HepG2 (cell line): Measurements from ENCODE around the gene WDR41. TPM values are rescaled to one million over a fixed set of nuclear protein-coding genes. Genes with fewer than 3 reads are reported as not detected.

Experiments
- CREB3 ChIP-seq: sonication (generic); formaldehyde crosslinking; IDR thresholded peaks from 2 replicates; pipeline ENCODE4 v1.5.0; 2020; ENCODE audit warnings: missing genetic modification reagents
- GLI4 ChIP-seq: sonication (generic); formaldehyde crosslinking; IDR thresholded peaks from 2 replicates; pipeline ENCODE4 v1.5.1; 2020; ENCODE audit warnings: missing genetic modification reagents, mild to moderate bottlenecking, moderate library complexity, borderline replicate concordance
- HINFP ChIP-seq: sonication (generic); formaldehyde crosslinking; IDR thresholded peaks from 2 replicates; pipeline ENCODE4 v1.4.0; 2020; ENCODE audit warnings: low read depth, mild to moderate bottlenecking, missing genetic modification reagents
- HMG20A ChIP-seq: IDR thresholded peaks from 2 replicates; pipeline ENCODE4 v1.6.1; 2016; ENCODE audit warnings: borderline replicate concordance
- HNF4A ChIP-seq: sonication (generic); formaldehyde crosslinking; IDR thresholded peaks from 2 replicates; pipeline ENCODE4 v1.4.0; 2020; ENCODE audit warnings: missing genetic modification reagents
- KDM6A ChIP-seq: IDR thresholded peaks from 2 replicates; pipeline ENCODE4 v1.6.1; 2016; ENCODE audit warnings: low read depth
- MBD4 ChIP-seq: IDR thresholded peaks from 2 replicates; pipeline ENCODE4 v1.6.1; 2012; ENCODE audit warnings: low read length, inconsistent platforms, borderline replicate concordance
- MYPOP ChIP-seq: sonication (generic); formaldehyde crosslinking; IDR thresholded peaks from 2 replicates; pipeline ENCODE4 v1.8.1; 2023; ENCODE audit warnings: mild to moderate bottlenecking, moderate library complexity, missing genetic modification reagents
- NCOR1 ChIP-seq: fragments of 200-600 bp; sonication (generic); IDR thresholded peaks from 2 replicates; pipeline ENCODE4 v1.7.0; 2017; ENCODE audit warnings: antibody characterized with exemption, low read length, borderline replicate concordance
- NFIB ChIP-seq: sonication (generic); formaldehyde crosslinking; IDR thresholded peaks from 2 replicates; pipeline ENCODE4 v1.9.0; 2021; ENCODE audit warnings: missing genetic modification reagents, mild to moderate bottlenecking, borderline replicate concordance
- PBX2 ChIP-seq: IDR thresholded peaks from 2 replicates; pipeline ENCODE4 v1.6.1; 2016; ENCODE audit warnings: control low read depth
- POLR2AphosphoS5 ChIP-seq: IDR thresholded peaks from 2 replicates; pipeline ENCODE4 v1.6.1; 2012; ENCODE audit warnings: low read depth, low read length
- RELA ChIP-seq: sonication (generic); formaldehyde crosslinking; IDR thresholded peaks from 2 replicates; pipeline ENCODE4 v1.4.0; 2020; ENCODE audit warnings: missing genetic modification reagents
- RFXANK ChIP-seq: IDR thresholded peaks from 2 replicates; pipeline ENCODE4 v1.6.1; 2016
- SIX4 ChIP-seq: sonication (generic); formaldehyde crosslinking; IDR thresholded peaks from 2 replicates; pipeline ENCODE4 v1.4.0; 2020; ENCODE audit warnings: missing genetic modification reagents
- SMAD9 ChIP-seq: sonication (generic); formaldehyde crosslinking; IDR thresholded peaks from 2 replicates; pipeline ENCODE4 v1.5.1; 2020; ENCODE audit warnings: mild to moderate bottlenecking, missing genetic modification reagents
- SOX6 ChIP-seq, 2 experiments: fragments of 450-650 bp in 1 of 2; sonication (generic) in 1 of 2; formaldehyde crosslinking in 1 of 2; IDR thresholded peaks; 2 replicates each; pipeline versions ENCODE4 v1.4.0 to v1.6.1; 2017 to 2020; ENCODE audit warnings: antibody characterized with exemption in 1 of 2, mild to moderate bottlenecking in 1 of 2, missing genetic modification reagents in 1 of 2
- STAT5B ChIP-seq: sonication (generic); formaldehyde crosslinking; IDR thresholded peaks from 2 replicates; pipeline ENCODE4 v1.4.0; 2020; ENCODE audit warnings: missing genetic modification reagents
- THAP8 ChIP-seq: sonication (generic); formaldehyde crosslinking; IDR thresholded peaks from 2 replicates; pipeline ENCODE4 v1.5.1; 2020; ENCODE audit warnings: missing genetic modification reagents, mild to moderate bottlenecking, borderline replicate concordance
- ZNF468 ChIP-seq: sonication (generic); formaldehyde crosslinking; IDR thresholded peaks from 2 replicates; pipeline ENCODE4 v1.8.0; 2022; ENCODE audit warnings: mild to moderate bottlenecking, moderate library complexity, missing genetic modification reagents
- ZNF639 ChIP-seq: conservative IDR thresholded peaks from 2 replicates; pipeline ENCODE4 v1.6.1; 2018; ENCODE audit warnings: missing genetic modification reagents
- ZSCAN21 ChIP-seq: sonication (generic); formaldehyde crosslinking; IDR thresholded peaks from 2 replicates; pipeline ENCODE4 v1.8.0; 2022; ENCODE audit warnings: mild to moderate bottlenecking, missing genetic modification reagents, moderate library complexity, borderline replicate concordance
- ZSCAN22 ChIP-seq: sonication (generic); formaldehyde crosslinking; IDR thresholded peaks from 2 replicates; pipeline ENCODE4 v1.4.0; 2020; ENCODE audit warnings: mild to moderate bottlenecking, missing genetic modification reagents
- polyA plus RNA-seq, 8 experiments: library from polyadenylated mRNA; depleted of rRNA in 3 of 8; stranded (reverse) in 7 of 8; unstranded in 1 of 8; fragments of >200 nt; fragmentation: Illumina TruSeq in 4 of 8; extraction: Trizol in 4 of 8; gene quantifications; 2 replicates each; pipeline versions ENCODE4 v1.2.1 to v1.2.3, GENCODE V29; 2011 to 2016; ENCODE audit warnings: low read depth in 4 of 8, missing spikeins in 1 of 8, mixed read lengths in 1 of 8; ENCODE audit not compliant: insufficient read depth in 1 of 8
- total RNA-seq, 5 experiments: library from RNA; depleted of rRNA; stranded (reverse); fragments of >200 nt; fragmentation: Illumina TruSeq; extraction: Trizol; gene quantifications; 2 replicates each; pipeline ENCODE4 v1.2.3, GENCODE V29; 2016; ENCODE audit warnings: low read depth in 1 of 5

The WDR41 gene
- total and polyA plus RNA-seq, 2 of the 13 experiments (the other 11 are each of a cell fraction or from before 2014, with no cell fraction given), result 18.9 to 39.3 TPM

- no peak; the same call in 1 of the 2 replicates for TF ChIP-seq NCOR1
- TF ChIP-seq ZSCAN22, result peak; percentile 38; the same call in 1 of the 2 replicates
- TF ChIP-seq SOX6 (IDR thresholded peaks at IDR 0.05), result no peak
- peak; percentile 63 for TF ChIP-seq SOX6 (CRISPR knock-in tag; IDR thresholded peaks at IDR 0.05)
- no peak for TF ChIP-seq KDM6A (CRISPR knock-in tag)
- peak; percentile 100 for TF ChIP-seq MYPOP (CRISPR knock-in tag)
- TF ChIP-seq CREB3, result no peak
- peak; percentile 60; the same call in 1 of the 2 replicates for TF ChIP-seq GLI4
- TF ChIP-seq POLR2AphosphoS5, result peak; percentile 52
- 0 out of 2 replicates have a peak, but pooled peaks have one; percentile 66 for TF ChIP-seq ZNF639 (CRISPR knock-in tag)
- TF ChIP-seq NFIB (CRISPR knock-in tag), result no peak
- 0 out of 2 replicates have a peak, but pooled peaks have one; percentile 27 for TF ChIP-seq ZNF468 (CRISPR knock-in tag)
- TF ChIP-seq SIX4 (CRISPR knock-in tag), result peak; percentile 45; the same call in 1 of the 2 replicates
- no peak; the same call in 1 of the 2 replicates for TF ChIP-seq HINFP (CRISPR knock-in tag)
- no peak for TF ChIP-seq SMAD9 (CRISPR knock-in tag)
- 0 out of 2 replicates have a peak, but pooled peaks have one; percentile 50 for TF ChIP-seq THAP8 (CRISPR knock-in tag)
- TF ChIP-seq PBX2, result no peak
- 0 out of 2 replicates have a peak, but pooled peaks have one; percentile 24 for TF ChIP-seq RFXANK (CRISPR knock-in tag)
- TF ChIP-seq MBD4, result no peak
- peak; percentile 16; the same call in 1 of the 2 replicates for TF ChIP-seq HNF4A
- no peak for TF ChIP-seq HMG20A (CRISPR knock-in tag)
- peak; percentile 84 for TF ChIP-seq ZSCAN21 (CRISPR knock-in tag)
- TF ChIP-seq RELA (CRISPR knock-in tag), result no peak; the same call in 1 of the 2 replicates
- no peak for TF ChIP-seq STAT5B (CRISPR knock-in tag)
These were observed at the start of gene WDR41 (continued) for GRCh38 chr5:77491783-77492652.
